CD4-positive, alpha-beta T cell (primary cell): ENCODE measurements around the gene KRTAP5-3. TPM values are rescaled to one million over a fixed set of nuclear protein-coding genes. Genes with fewer than 3 reads are reported as not detected.
"Not testable (repeated sequence)": the region's sequence is repeated elsewhere in the genome, so short reads cannot be mapped to it uniquely, and the experiment has no call there.

Source experiments
- ATAC-seq: fragments of 200-7000 bp; cut with Tn5 transposase; one replicate; pipeline ENCODE4 v1.10.0; 2022; ENCODE audit warnings: mild to moderate bottlenecking; ENCODE audit not compliant: poor library complexity
- CTCF ChIA-PET: fragments of 350-600 bp; sonication (Branson Sonifier 250); formaldehyde crosslinking; loops from one replicate; lab custom pipeline; 2021; ENCODE audit warnings: antibody characterized with exemption, inconsistent platforms; lab: Charles Lee
- POLR2A ChIA-PET: fragments of 350-600 bp; sonication (Branson Sonifier 250); formaldehyde crosslinking; loops from one replicate; lab custom pipeline; 2021; ENCODE audit warnings: antibody characterized with exemption, inconsistent platforms; lab: Charles Lee
- DNase-seq, 14 experiments: peaks; one replicate each; pipeline ENCODE4 v3.0.0-alpha.2; 2013 to 2020; ENCODE audit warnings: mixed read lengths in 2 of 14
- H3K27ac ChIP-seq, 2 donors: one replicate each; pipeline versions ENCODE4 v1.5.1 to v1.7.0; 2013; ENCODE audit warnings: low read length in 2 of 2, low read depth in 1 of 2, mild to moderate bottlenecking in 1 of 2
- H3K27me3 ChIP-seq, 2 experiments: 1 replicate in 1 of 2; 2 replicates in 1 of 2; pipeline versions ENCODE4 v1.6.1 to v1.7.0; 2013; ENCODE audit warnings: low read length in 2 of 2, control low read depth in 1 of 2, mild to moderate bottlenecking in 1 of 2, moderate library complexity in 1 of 2; ENCODE audit not compliant: insufficient read depth in 2 of 2, control insufficient read depth in 1 of 2
- H3K36me3 ChIP-seq: one replicate; pipeline ENCODE4 v1.6.1; 2013; ENCODE audit warnings: low read length, control low read depth; ENCODE audit not compliant: insufficient read depth
- H3K4me1 ChIP-seq: one replicate; pipeline ENCODE4 v1.6.1; 2013; ENCODE audit warnings: low read length, control low read depth; ENCODE audit not compliant: insufficient read depth
- H3K4me3 ChIP-seq: one replicate; pipeline ENCODE4 v1.5.1; 2013; ENCODE audit warnings: mild to moderate bottlenecking, low read length, moderate library complexity
- H3K9me3 ChIP-seq, 2 experiments: 1 replicate in 1 of 2; 2 replicates in 1 of 2; pipeline versions ENCODE4 v1.6.1 to v1.7.0; 2013; ENCODE audit warnings: low read length in 2 of 2, mild to moderate bottlenecking in 2 of 2, control low read depth in 1 of 2, moderate library complexity in 1 of 2; ENCODE audit not compliant: control insufficient read depth in 1 of 2, insufficient read depth in 1 of 2
- H3K27ac Mint-ChIP-seq: one replicate; pipeline ENCODE4 v1.8.0; 2020; ENCODE audit warnings: mixed read lengths
- H3K27me3 Mint-ChIP-seq: one replicate; pipeline ENCODE4 v1.8.0; 2021; ENCODE audit warnings: mixed read lengths
- H3K36me3 Mint-ChIP-seq: one replicate; pipeline ENCODE4 v1.8.0; 2021; ENCODE audit warnings: low read depth, mixed read lengths
- H3K4me1 Mint-ChIP-seq: one replicate; pipeline ENCODE4 v1.8.0; 2021; ENCODE audit warnings: low read depth, mixed read lengths
- H3K4me3 Mint-ChIP-seq: one replicate; pipeline ENCODE4 v1.8.0; 2020; ENCODE audit warnings: mild to moderate bottlenecking, mixed read lengths
- H3K9me3 Mint-ChIP-seq: one replicate; pipeline ENCODE4 v1.8.0; 2020; ENCODE audit warnings: mixed read lengths
- CTCF ChIP-seq: fragments of 200-600 bp; IDR thresholded peaks from one replicate; pipeline ENCODE4 v1.8.0; 2022; ENCODE audit warnings: antibody characterized with exemption, mild to moderate bottlenecking
- intact Hi-C, 2 experiments: fragments of 100-400 bp; cut with DNase I in 1 of 2; cut with micrococcal nuclease in 1 of 2; formaldehyde crosslinking; loops; one replicate each; pipeline versions ENCODE4 v1.15.1 to v1.9.0; 2023 to 2025; cut with DNase I, micrococcal nuclease
- total RNA-seq, 174 experiments: library from RNA in 2 of 174; stranded (reverse) in 2 of 174; gene quantifications; one replicate each; pipeline ENCODE4 v1.2.3 and lab custom pipeline; 2021 to 2026

KRTAP5-3 gene
- total RNA-seq, 2 experiments from 2014 or later, result not detected

- no peak overlapping the region for H3K27ac ChIP-seq
- peaks cover 0 to 2% of the 10 kb centered on the region in 2 experiments for H3K27me3 ChIP-seq
- Mint-ChIP-seq H3K4me1 (peaks cover 17% of the 10 kb centered on the region), H3K27me3 (peaks cover 14% of the 10 kb centered on the region), H3K9me3 (no peaks in the 10 kb centered on the region), H3K27ac (peak overlapping the region; percentile 27), H3K36me3 (peaks cover 5% of the 10 kb centered on the region), H3K4me3 (no peak overlapping the region)
- H3K9me3 ChIP-seq, result peaks cover 0 to 11% of the 10 kb centered on the region in 2 experiments
- ChIA-PET CTCF (interaction anchor here (4.1 kb wide), 1 partner anchor 16 kb away, joined by 22 read pairs; no protein-coding TSS in a partner anchor), POLR2A (interaction anchor here (0.6 to 3.5 kb wide), 2 partner anchors 16 to 50 kb away, joined by 3 to 34 read pairs; no protein-coding TSS in a partner anchor)
- H3K4me3 ChIP-seq, result no peak overlapping the region
- no peak for TF ChIP-seq CTCF
- intact Hi-C loops, result no loop called here
- H3K36me3 ChIP-seq, result no peaks in the 10 kb centered on the region
- ATAC-seq (no peak), DNase-seq (no peak)
- H3K4me1 ChIP-seq, result peaks cover 39% of the 10 kb centered on the region
Measured at GRCh38 chr11:1589996-1590395, 18.3 kb downstream of the KRTAP5-3 start.

- peaks cover 0 to 11% of the 10 kb centered on the region in 2 experiments for H3K9me3 ChIP-seq
- peak overlapping the region; percentile 85 for H3K27ac Mint-ChIP-seq
- H3K9me3 Mint-ChIP-seq, H3K27me3 ChIP-seq, H3K36me3 ChIP-seq, intact Hi-C loops, H3K36me3 Mint-ChIP-seq: not testable (repeated sequence)
- H3K4me3 Mint-ChIP-seq, result peak overlapping the region; percentile 57
- ChIA-PET CTCF (interaction anchor here (4.1 kb wide), 1 partner anchor 15 kb away, joined by 22 read pairs; no protein-coding TSS in a partner anchor), POLR2A (interaction anchor here (0.6 to 3.5 kb wide), 7 partner anchors 8 to 50 kb away, joined by 3 to 34 read pairs (median 3); partner anchors contain the start of genes DUSP8 and KRTAP5-2)
- peaks cover 16% of the 10 kb centered on the region for H3K27me3 Mint-ChIP-seq
- peak; percentile 83 for ATAC-seq
- peaks cover 45% of the 10 kb centered on the region for H3K4me1 ChIP-seq
- H3K4me1 Mint-ChIP-seq, result peaks cover 17% of the 10 kb centered on the region
- DNase-seq, result peak in 5 of 14 experiments; percentile 22 to 83 (median 67)
- H3K4me3 ChIP-seq, result peak overlapping the region; percentile 7
- H3K27ac ChIP-seq, result peak overlapping the region; percentile 44 to 57
Measured at GRCh38 chr11:1589191-1589963, 18.9 kb downstream of the KRTAP5-3 start.

GRCh38 chr11:1586699-1587098 lies 21.6 kb downstream of the KRTAP5-3 start:
- no peak for TF ChIP-seq CTCF
- no peaks in the 10 kb centered on the region for H3K27me3 ChIP-seq
- DNase-seq (no peak), ATAC-seq (no peak)
- Mint-ChIP-seq H3K4me3 (no peak overlapping the region), H3K27me3 (peaks cover 7% of the 10 kb centered on the region), H3K4me1 (peaks cover 17% of the 10 kb centered on the region), H3K36me3 (peaks cover 5% of the 10 kb centered on the region), H3K9me3 (no peaks in the 10 kb centered on the region), H3K27ac (no peak overlapping the region)
- no peaks in the 10 kb centered on the region for H3K36me3 ChIP-seq
- intact Hi-C loops, result no loop called here
- peaks cover 55% of the 10 kb centered on the region for H3K4me1 ChIP-seq
- peaks cover 0 to 11% of the 10 kb centered on the region in 2 experiments for H3K9me3 ChIP-seq
- H3K27ac ChIP-seq, result no peak overlapping the region
- ChIA-PET CTCF (interaction anchor here (1.6 kb wide), 1 partner anchor 12 kb away, joined by 7 read pairs; no protein-coding TSS in a partner anchor), POLR2A (no interaction called here)
- H3K4me3 ChIP-seq, result no peak overlapping the region

GRCh38 chr11:1584661-1585370 lies 23.4 kb downstream of the KRTAP5-3 start, which contains the start of gene KRTAP5-1:
KRTAP5-1 (minus strand) TSS chr11:1585283; CDS start chr11:1585249, 34 bp downstream.
- H3K36me3 Mint-ChIP-seq, H3K9me3 Mint-ChIP-seq, H3K4me3 ChIP-seq, H3K9me3 ChIP-seq, H3K36me3 ChIP-seq, H3K27me3 ChIP-seq, CTCF ChIA-PET, H3K4me3 Mint-ChIP-seq, ATAC-seq, intact Hi-C loops, H3K27ac ChIP-seq, H3K27ac Mint-ChIP-seq, H3K27me3 Mint-ChIP-seq, DNase-seq: not testable (repeated sequence)
- peaks cover 50% of the 10 kb centered on the region for H3K4me1 ChIP-seq
- POLR2A ChIA-PET, result interaction anchor here (1.0 kb wide), 1 partner anchor 10 kb away, joined by 4 read pairs; no protein-coding TSS in a partner anchor
- peaks cover 16% of the 10 kb centered on the region for H3K4me1 Mint-ChIP-seq

- CTCF ChIA-PET, result interaction anchor here (0.7 kb wide), 1 partner anchor 445 kb away, joined by 3 read pairs; no protein-coding TSS in a partner anchor
- H3K4me3 ChIP-seq, POLR2A ChIA-PET, H3K27ac Mint-ChIP-seq, H3K4me1 Mint-ChIP-seq, H3K4me3 Mint-ChIP-seq, DNase-seq, H3K9me3 Mint-ChIP-seq, intact Hi-C loops, H3K27me3 Mint-ChIP-seq, H3K36me3 ChIP-seq, H3K27ac ChIP-seq, H3K27me3 ChIP-seq, ATAC-seq, H3K36me3 Mint-ChIP-seq: not testable (repeated sequence)
- Histone ChIP-seq H3K4me1 (peaks cover 32% of the 10 kb centered on the region), H3K9me3 (peaks cover 7 to 12% of the 10 kb centered on the region in 2 experiments)
Measured at GRCh38 chr11:1582909-1583308, 25.4 kb downstream of the KRTAP5-3 start.
